Suppressor macrophage treated with lipopolysaccharide for 1 hour (primary cell): Measurements from ENCODE around the gene SPSB3.

Experiments used
- DNase-seq, 3 donors: peaks; one replicate each; pipeline ENCODE4 v3.0.0-alpha.2; 2020 to 2022

Gene SPSB3

DNA sequence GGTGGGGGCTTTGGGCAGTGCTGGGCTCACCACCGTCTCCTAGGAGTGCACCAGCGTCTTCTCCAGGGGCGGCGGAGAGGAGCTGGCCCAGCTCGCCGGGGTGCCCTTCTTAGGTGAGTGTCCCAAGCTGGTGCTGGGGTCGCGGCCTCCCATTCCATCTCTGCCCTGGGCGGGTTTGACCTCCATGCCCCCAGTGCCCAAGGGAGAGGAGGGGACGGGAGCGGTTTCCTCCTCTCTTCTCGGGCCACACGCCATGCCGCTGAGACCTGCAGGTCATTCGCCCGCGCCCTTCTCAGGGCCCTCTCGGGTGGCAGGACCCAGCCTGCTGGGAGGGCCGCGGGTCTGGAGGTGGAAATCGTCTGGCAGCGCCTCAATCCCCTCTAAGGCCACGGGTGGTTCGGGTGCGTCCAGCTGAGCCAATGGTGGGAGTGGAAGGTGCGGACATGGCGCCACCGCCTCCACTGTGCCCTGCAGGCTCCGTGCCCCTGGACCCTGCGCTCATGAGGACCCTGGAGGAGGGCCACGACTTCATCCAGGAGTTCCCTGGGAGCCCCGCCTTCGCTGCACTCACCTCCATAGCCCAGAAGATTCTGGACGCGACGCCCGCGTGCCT, 5.8 kb upstream of the SPSB3 start:
- no peak for DNase-seq

DNA sequence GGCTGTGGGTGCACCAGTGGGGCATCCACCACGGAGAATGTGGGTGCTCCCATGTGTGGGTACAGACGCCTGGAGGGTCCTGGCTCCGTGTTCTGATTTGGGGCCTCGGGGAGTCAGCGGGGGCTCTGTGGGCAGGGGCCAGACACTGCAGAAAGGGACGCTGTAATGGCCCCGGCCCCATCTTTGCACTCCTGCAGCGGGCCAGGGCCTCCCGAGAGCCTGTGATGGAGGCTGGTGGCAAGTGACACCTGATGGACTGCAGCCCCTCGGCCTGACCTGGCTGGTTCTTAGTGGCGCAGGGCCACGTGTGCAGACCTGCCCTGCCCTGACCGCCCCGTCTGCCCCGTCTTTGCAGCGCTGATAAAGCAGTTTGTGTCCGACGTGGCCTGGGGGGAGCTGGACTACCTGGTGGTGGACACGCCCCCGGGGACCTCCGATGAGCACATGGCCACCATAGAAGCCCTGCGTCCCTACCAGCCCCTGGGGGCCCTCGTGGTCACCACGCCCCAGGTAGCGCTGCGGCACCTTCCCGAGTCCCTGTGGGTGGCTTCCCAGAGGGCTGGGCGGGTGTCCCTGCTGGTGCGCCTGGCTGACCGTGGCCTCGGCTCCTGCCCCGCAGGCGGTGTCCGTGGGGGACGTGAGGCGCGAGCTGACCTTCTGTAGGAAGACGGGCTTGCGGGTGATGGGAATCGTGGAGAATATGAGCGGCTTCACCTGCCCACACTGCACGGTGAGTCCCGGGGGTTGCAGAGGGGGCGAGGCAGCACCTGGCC, 5.1 kb upstream of the SPSB3 start:
- DNase-seq, result no peak

DNA sequence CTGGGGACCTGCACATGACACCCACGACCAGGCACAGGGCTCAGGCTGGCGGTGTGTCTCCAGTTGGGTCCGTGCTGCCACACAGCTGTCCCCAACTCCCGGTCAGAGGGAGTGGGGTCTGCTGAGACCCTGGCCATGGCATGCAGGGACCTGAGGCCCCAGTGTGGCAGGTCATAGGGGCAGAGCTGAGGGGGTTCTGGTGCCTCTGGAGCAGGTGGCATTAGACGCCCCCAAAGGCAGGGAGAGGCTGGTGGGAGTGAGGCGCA, 4.6 kb upstream of the SPSB3 start:
- no peak for DNase-seq

DNA sequence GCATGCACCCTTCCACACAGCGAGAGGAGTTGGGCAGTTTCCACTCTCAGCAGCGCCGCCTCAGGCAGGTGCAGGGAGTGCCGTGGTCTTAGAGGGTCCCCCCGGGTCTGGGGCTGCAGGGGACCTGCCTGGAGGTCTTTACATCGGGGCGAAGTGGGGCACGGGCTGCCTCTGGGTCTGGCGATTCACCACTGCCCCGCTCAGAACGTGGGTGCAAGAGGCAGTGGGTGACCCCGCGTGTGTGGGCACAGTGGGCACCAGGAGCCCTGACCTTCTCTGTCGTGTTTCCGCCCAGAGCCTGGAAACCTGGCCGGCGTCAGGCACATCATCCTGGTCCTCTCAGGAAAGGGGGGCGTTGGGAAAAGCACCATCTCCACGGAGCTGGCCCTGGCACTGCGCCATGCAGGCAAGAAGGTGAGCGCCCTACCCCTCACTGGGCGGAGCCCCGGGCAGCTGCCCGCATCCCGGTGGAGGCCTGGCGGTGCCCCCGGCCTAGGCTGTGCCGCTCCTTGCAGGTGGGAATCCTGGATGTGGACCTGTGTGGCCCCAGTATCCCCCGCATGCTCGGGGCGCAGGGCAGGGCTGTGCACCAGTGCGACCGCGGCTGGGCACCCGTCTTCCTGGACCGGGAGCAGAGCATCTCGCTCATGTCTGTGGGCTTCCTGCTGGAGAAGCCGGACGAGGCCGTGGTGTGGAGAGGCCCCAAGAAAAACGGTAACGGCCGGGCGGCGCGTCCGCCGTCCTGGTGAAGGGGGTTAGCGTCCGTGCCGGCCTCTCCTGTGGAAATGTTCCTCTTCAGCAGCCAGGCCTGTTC, 4.1 kb upstream of the SPSB3 start:
- no peak for DNase-seq

DNA sequence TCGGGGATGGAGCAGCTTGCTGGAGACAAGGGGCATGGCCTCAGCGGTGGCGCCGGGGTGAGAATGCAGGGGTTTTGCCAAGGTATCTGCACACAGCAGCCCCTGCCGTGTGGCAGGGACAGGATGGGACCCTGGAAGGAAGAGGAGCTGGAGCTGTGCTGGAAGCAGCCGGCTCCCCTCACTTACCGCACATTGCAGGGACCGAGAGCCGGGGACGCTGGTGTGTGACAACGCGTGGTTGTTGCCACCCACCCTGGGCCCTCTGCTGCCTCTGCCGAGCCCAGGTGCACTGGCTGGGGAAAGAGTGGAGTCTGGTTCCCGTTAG, 3.4 kb upstream of the SPSB3 start:
- DNase-seq, result no peak

DNA sequence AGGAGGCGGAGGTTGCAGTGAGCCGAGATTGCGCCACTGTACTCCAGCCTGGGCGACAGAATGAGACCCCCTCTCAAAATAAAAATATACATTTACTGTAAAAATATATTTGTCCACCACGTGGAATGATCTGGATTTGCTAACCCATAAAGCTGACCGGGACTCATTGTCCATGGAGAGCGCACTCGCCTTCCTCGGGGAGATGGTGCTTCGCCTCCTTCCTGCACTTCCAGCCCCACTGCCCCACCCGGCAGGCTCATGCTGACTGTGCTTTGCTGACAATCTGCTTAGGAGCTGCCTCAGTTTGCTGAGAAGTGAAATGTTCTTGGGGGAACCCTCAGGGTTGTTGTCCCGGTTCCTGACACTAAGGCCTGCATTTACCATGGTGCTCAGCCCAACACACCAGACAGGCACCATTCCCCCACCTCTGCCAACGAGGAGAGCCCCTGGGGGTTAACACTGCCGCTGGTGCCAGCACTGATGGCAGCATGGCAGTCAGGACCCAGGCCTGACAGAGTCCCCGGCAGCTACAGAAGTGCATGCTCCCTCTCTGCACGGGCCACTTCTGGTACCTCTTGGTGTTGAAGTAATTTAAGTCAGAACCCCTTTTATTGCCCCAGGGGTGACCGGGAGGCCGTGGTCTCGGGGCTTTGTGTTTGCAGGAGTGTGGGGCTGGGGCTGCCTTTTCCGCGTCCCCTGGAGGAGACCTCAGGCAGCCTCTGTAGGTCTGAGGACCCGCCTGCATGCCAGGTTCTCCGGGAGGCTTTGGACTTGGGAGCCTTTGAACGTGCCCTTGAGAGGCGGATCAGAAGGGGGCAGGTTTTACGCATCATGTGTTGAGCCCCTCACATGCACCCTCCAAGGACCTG, 2.8 kb upstream of the SPSB3 start:
- DNase-seq, result no peak

DNA sequence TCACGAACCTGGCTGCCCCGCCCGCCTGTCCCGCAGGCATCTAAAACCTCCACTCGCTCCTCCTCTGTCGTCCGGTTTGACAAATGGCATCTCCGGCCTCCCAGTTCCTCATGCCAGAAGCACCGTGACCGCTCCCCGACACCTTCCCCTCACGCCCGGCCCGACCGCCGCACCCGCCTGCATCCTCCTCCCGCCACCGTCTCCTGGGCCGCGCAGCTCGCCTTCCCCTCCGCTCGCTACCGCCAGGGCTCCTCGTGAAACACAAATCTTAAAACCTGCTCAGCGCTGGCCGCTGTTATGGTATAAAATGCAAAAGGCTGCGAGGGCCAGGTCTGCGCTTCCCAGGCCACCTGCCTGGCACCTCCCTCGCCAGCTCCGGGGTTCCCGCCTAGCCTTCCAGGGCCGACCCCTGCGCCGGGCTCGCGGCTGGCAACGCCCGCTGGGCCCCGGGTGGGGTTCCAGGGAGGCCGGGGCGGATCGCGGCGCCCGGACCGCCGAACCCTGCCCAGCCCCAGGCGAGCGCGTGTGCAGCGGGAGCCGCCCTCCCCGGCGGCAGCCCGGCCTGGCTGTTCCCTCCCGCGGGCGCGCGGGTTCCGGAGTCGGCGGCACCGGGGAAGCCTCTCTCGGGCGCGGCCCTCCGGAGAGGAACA, 488 bp downstream of the SPSB3 start:
- peak in 2 of 3 donors; percentile 32 to 62 for DNase-seq

DNA sequence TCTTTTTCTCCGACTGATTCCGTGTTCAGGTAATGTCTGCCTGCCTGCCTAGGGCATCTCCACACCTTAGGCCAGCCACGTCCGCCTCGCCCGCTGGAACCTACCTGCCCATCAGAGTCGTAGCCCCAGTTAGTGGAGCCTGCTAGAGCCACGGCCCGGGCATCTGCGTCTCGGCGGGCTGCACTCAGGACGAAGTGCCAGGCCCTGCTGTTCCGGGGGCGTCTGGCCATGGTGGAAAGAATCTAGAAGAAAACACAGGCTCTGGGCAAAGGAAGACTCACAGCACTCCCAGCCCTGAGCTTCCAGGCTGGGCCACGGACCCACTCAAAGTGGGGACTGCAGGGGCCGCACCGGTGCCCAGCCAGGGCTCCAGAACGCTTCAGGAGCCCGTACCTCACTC, 1.1 kb downstream of the SPSB3 start:
- DNase-seq, result no peak

DNA sequence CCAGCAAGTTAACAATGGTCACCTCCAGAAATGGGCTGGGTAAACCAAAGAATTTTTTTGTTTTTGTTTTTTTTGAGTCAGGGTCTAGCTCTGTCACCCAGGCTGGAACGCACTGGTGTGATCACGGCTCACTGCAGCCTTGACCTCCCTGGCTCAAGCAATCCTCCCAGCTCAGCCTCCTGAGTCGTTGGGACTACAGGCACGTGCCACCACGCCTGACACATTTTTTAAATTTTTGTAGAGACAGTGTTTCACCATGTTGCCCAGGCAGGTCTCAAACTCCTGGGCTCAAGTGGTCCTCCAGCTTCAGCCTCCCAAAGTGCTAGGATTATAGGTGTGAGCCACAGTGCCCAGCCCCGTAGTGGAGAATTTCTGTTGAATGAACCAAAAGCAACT, 1.7 kb downstream of the SPSB3 start:
- no peak for DNase-seq

DNA sequence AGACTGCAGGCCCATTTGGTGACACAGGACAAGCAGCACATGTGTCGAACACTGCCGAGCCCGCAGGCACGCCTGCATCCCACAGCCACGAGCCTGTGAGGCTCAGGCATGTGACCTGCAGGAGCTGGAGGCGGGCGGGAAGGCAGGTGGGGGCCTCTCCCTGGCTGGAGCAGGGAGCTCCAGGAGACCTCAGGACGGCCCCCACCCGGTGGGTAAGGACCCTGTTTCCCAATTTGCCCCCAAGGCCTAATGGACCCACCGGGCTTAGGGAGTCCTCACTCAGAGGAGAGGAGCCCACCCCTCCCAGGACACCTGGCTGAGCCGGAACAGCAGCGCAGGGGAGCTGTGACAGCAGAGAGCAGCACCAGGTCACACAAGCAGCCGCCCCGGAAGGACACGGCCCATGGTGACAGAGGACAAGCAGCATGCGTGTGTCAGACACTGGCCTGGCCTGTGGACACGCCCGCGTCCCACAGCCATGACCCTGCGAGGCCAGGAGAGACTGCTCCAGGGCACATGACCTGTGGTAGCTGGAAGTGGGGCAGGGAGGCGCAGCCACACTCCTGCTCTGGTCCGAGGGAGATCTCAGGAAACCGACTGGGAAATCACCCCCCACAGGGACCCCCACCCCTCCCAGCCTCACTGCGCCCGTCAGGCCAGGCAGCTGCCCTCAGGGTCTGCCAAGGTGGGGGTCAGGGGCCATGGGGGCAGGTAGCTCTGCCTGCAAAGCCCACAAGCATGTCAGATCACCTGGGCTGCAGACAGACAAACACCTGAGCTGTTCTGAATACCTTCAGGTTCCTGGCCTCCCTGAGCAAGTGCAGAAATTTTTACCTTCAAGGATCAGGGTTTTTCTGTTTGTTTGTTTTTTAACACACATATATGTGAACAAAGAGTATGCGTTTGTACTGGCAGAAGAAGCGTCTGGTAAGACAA, 2.4 kb downstream of the SPSB3 start:
- DNase-seq, result no peak

DNA sequence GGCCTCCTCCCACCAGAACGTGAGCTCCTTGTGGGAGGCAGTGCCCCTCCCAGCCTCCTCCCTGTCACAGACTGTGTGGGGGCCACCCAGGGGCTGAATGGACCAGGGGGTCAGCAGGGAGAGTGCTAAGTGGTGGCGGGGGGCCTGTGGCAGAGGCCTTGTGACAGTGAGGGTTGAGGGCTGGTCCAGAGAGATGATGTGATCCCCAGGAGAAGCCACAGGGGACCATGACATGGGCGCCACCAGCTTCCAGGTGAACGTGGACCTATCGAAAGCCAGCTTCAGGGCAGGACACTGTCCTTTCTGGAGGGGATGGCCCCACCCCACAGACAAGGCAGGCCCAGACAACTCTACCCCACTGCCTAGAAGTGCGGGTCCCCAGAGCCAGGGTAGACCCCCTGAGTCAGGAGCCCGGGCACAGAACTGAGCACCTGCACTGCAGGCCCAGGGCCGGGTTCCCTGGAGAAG, 3.1 kb downstream of the SPSB3 start:
- DNase-seq, result no peak

DNA sequence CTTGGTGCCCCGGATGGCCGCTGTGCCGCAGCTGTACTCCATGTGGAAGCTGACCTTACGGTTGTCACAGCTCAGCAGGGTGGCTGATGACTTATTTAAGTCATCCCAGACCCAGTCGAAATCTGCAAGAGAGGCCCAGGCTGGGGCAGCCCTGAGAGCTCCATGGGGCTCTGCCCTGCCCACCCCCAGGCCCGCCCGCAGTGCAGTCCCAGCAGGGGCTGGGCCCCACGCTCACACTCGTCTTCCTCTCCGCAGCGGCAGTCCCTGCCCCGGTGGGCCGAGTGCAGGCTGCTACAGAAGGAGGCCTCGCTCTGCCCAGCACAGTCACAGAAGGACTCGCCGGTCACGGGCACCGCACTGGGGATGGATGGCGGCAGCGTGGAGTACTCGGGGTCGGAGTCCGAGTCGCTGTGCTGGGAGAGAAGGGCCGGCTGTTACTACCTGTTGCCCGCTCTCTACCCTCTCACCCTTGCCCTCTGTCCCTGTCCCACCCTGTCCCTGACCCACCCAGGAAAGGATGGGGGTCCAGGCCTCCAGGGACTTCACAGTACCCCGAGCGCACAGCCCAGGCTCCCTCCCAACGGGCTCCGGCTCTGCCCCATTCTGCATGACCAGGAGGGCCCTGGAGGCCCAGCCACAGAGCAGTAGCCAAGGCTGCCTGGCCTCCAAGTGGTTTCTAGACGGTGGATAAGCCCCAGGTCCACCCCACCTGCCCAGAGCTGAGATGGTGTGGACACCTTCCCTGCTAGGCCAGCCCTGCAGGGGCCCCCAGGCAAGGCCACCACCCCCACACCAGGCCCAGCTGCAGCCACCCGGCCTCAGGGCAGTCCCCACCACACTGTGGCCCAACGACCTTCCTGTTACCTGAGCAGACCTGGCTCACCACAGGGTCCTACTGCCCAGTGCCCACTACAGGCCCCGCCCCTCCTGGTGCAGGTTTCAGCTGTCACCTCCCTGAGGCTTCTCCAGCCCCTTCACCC, 3.9 kb downstream of the SPSB3 start:
- DNase-seq, result no peak

DNA sequence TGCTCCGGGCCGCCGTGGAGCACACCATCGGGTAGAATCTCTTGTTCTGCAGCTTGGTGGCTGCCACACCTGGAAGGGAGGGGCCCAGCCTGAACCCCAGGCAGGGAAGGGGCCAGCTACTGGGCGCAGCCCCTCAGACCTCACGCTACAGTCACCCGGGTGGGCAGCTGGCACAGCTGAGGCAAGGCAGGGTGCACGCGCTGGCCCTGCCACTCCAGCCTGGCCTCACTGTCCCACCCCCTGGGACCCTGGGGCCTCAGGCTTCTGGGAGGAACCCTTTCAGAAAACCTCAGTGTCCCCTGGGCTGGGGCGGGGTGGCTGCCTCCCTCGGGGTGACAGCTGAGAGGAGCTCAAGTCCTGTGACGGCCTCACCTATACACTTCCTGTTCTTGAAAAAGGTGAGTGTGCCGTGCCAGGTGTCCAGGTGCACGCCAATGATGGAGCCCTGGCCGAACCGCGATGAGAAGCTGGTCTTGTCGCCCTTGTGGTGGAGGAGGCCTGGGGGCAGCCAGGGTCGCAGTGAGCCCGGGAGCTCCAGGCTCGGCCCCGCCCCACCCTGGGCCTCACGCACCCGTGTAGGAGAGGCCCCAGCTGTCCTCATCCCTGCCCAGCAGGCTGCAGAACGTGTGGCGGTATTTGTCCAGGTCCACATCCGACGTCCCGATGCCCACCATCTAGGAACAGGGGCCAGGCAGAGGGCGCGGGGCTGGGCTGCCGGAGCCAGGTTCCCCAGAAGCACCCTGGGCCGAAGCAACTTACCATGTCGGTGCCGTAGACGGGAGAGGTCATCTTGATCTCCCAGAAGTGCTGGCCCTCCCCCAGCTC, 4.8 kb downstream of the SPSB3 start:
- no peak for DNase-seq

DNA sequence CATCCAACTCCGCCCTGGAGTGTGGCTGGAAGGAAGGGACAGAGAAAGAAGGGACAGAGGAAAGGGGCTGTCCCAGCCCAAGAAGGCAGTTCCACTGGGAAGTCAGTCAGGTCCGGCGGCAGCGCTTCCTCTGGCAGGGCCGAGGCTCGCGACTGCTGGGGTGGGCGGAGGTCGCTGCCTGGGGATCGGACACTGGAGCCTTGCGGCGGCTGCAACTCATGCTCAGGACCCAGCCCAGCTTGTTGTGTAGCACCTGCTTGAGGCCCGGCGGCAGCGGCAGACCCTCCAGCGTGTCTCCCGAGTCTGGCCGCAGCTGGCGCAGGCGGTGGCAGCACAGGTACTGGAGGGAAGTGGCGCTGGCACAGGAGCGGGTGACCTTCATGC, 5.4 kb downstream of the SPSB3 start:
- DNase-seq, result no peak

DNA sequence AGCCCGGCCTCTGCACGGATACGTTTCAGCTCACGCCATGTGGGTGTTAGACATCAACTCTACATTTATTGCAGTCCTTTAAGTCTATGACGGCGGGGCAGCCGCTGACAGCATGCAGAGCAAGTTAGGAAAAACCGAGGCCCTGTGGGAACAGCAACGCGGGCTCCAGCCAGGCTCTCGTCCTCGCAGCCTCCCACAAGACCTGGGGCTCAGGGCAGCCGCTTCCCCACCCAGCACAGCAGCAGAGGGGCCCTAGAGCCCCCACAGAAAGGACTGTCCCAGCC, 5.8 kb downstream of the SPSB3 start:
- no peak for DNase-seq

DNA sequence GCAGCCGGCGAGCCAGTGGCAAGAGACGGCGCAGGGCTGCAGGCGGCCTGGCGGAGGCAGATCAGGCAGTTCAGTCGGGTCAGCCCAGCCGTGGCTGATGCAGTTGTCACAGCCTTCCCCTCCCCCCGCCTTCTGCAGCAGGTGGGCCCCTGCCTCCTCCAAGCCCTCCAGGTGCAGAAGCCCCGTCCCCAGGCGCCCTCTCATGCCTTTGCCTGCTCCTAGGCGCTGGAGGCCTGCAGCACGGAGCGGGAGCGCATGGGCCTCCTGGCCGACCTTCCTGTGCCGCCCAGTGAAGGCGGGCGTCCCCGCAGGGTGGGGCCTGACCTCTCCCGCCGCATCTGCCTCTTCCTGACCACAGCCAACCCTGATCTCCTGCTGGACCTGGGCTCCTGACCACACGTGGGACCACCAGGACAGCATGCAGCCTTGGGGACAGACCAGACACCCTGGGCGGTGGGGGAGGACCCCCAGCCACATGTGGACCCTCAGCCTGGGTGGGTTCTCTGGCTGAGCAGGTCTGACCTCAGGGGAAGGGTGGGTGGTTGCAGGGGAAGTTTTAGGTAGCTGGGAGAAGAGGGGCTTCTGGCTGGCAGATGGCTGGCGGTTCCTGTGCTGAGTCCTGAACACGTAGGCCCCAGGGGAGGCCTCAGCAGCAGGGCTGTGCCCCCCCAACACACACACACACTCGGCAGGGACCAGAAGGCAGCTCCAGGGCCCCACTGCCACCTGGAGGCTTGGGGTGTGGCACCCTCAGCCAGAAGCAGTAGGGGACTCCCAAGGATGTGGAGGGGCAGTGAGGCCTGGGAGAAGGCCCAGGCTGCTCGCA, 6.3 kb downstream of the SPSB3 start:
- DNase-seq, result no peak

DNA sequence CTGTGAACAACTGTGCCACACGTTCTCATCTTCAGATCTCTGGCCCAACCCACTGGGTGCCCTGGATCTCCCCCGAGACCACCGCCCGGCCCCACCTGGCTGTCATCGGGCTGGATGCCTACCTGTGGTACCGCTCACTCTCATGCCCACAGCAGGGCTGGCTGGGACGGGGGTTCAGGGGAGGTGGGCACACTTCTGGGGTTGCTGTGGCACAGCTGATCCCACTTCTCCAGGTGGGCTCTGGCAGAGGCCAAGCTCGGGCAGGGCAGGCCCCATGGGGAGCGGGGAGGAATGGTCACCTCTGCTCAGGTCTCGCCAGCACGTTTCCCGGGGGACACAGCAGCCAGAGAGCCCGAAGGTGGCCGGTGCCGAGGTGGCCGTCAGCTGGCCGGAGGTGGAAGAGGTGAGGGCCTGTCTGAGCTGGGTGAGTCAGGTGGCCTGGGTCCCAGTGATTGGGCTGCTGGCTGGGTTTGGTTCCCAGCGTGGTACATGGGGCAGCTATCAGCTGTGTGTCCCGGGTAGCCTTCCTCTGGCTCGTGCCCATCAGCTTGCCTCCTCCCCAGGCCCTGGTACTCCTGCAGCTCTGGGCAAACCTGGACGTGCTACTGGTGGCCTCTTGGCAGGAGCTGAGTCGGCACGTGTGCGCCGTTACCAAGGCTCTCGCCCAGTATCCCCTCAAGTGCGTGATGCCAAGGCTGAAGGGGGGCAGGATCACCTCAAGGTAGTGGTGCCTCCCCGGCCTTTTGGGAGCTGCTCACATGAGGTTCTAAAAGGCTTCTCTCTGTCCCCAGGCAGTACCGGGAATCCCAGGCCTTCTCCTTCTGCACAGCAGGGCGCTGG, 7.1 kb downstream of the SPSB3 start:
- DNase-seq, result no peak

DNA sequence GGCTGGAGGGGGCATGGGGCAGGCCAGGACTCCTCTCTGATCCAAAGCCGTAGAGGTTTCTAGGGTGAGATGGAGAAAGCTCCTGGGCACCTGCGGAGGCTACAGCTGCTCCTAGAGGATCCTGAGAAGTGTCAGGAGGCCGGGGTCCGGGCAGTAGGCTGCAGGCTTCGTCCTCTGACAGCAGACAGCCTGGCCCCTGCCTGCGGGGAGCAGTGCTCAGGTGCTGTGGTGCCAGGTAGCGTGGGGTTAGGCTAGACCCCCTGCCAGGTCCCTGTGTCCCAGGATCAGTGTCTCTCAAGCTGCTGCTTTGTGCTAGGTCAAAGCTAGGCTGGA, 8.0 kb downstream of the SPSB3 start:
- DNase-seq, result no peak
